ENCODE measurements around the gene ZBED1.

ZBED1 gene

GRCh38 chrX:2441466-2441865 lies 59.3 kb downstream of the ZBED1 start:
- DNase-seq (ENCODE audit: low read depth): no peak
- no peak for TF ChIP-seq CTCF (IDR thresholded peaks at IDR 0.05; ENCODE audit: control insufficient read depth, insufficient read depth, low read depth, low read length, missing control alignments)
- no peak overlapping the region for H3K4me3 ChIP-seq (ENCODE audit: control insufficient read depth, low read depth, low read length)

- TF ChIP-seq CTCF (IDR thresholded peaks at IDR 0.05; ENCODE audit: control insufficient read depth, insufficient read depth, low read depth, low read length, missing control alignments): no peak
These were observed 61.2 kb downstream of the ZBED1 start for GRCh38 chrX:2439613-2440012.

More at GRCh38 chrX:2439613-2440012, 61.2 kb downstream of the ZBED1 start:
- no peak for DNase-seq (ENCODE audit: low read depth)
- H3K4me3 ChIP-seq (ENCODE audit: control insufficient read depth, low read depth, low read length): no peak overlapping the region
